ENCODE results near the gene ALPK3. TPM values are rescaled to one million over a fixed set of nuclear protein-coding genes. Genes with fewer than 3 reads are reported as not detected.

The ALPK3 gene
- polyA plus RNA-seq, 1 donor (not counting 4 experiments of a cell fraction or from before 2014, with no cell fraction given) = 0.07 TPM

DNA sequence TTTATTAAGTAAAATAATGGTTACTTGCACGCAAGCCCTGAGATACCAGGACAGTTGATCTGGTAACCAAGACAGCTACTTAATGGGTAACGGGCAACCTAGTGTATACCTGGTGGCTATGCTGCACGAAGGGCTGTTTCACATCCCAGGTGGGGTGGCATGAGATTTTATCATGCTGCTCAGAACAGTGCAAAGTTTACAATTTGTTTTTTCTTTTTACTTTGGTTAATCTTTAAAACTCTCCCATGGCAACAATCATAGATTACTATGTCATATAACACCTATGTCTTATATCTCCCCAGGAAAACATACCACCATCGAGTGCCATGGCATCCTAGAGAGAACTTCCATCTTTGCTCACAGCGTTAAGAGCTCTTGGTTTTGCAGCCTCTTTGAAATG lies 35.1 kb downstream of the ALPK3 start:
- DNase-seq (ENCODE audit: low read depth, low spot score) (no peak), FAIRE-seq (no peak)
- no peak overlapping the region for H2AFZ ChIP-seq (ENCODE audit: control insufficient read depth, low read length)

DNA sequence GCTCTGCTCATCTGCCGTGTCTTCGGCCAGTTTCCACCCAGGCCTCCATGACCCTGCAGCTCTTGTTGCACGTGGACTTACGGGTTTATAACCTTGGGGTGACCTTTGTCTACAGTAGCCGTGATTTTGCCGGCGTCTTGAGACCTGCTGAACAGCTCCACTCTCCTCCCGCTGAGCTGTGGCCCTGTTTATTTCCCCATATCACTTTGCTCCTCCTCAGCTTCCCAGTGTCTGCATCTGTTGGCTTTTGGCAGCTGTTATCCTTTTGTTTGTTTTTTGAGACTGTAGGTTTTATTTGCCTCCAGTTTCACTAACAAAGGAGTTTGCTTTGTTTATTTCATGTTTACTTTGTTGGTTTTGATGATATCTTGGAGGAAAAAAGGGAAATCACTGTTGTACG lies 38.0 kb downstream of the ALPK3 start:
- TF ChIP-seq, protein P1, sequence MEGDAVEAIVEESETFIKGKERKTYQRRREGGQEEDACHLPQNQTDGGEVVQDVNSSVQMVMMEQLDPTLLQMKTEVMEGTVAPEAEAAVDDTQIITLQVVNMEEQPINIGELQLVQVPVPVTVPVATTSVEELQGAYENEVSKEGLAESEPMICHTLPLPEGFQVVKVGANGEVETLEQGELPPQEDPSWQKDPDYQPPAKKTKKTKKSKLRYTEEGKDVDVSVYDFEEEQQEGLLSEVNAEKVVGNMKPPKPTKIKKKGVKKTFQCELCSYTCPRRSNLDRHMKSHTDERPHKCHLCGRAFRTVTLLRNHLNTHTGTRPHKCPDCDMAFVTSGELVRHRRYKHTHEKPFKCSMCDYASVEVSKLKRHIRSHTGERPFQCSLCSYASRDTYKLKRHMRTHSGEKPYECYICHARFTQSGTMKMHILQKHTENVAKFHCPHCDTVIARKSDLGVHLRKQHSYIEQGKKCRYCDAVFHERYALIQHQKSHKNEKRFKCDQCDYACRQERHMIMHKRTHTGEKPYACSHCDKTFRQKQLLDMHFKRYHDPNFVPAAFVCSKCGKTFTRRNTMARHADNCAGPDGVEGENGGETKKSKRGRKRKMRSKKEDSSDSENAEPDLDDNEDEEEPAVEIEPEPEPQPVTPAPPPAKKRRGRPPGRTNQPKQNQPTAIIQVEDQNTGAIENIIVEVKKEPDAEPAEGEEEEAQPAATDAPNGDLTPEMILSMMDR (optimal IDR thresholded peaks at IDR 0.05 in 1 of 3, IDR thresholded peaks at IDR 0.05 in 1 of 3, conservative IDR thresholded peaks at IDR 0.05 in 1 of 3; ENCODE audit: extremely low read depth in 1 of 3, insufficient read depth in 2 of 3, low read length in 3 of 3) = no peak
- TF ChIP-seq EZH2 (IDR thresholded peaks at IDR 0.05; ENCODE audit: low read length) = no peak
- Histone ChIP-seq H3K4me1 (ENCODE audit: control insufficient read depth, extremely low read depth, insufficient read depth, low read length) (peaks cover 16% of the 10 kb centered on the region), H3K9me3 (ENCODE audit: control insufficient read depth, low read depth, low read length) (no peaks in the 10 kb centered on the region), H3K4me3 (ENCODE audit: control insufficient read depth in 2 of 3, extremely low read depth in 1 of 3, insufficient read depth in 2 of 3, low read depth in 1 of 3, low read length in 3 of 3) (no peak overlapping the region), H3K79me2 (ENCODE audit: control insufficient read depth, insufficient read depth, low read length) (no peaks in the 10 kb centered on the region), H3K36me3 (ENCODE audit: control insufficient read depth in 2 of 2, extremely low read depth in 1 of 2, insufficient read depth in 2 of 2, low read length in 2 of 2) (no peaks in the 10 kb centered on the region), H4K20me1 (ENCODE audit: control insufficient read depth, extremely low read depth, insufficient read depth, low read length) (no peaks in the 10 kb centered on the region), H2AFZ (ENCODE audit: control insufficient read depth, low read length) (no peak overlapping the region), H3K27me3 (ENCODE audit: control insufficient read depth, extremely low read depth, insufficient read depth, low read length) (no peaks in the 10 kb centered on the region), H3K9ac (ENCODE audit: control insufficient read depth, extremely low read depth, insufficient read depth, low read length) (no peak overlapping the region), H3K9me1 (ENCODE audit: control insufficient read depth, extremely low read depth, insufficient read depth, low read length) (no peaks in the 10 kb centered on the region), H3K4me2 (ENCODE audit: control insufficient read depth, extremely low read depth, insufficient read depth, low read depth, low read length) (no peak overlapping the region), H3K27ac (ENCODE audit: control insufficient read depth, insufficient read depth, low read length) (no peak overlapping the region)
- no peak for DNase-seq (ENCODE audit: low read depth, low spot score)
- FAIRE-seq = no peak
- dilution Hi-C loops (cut with MboI; ENCODE audit: extremely low pct_ligation_motif_present, low sequenced_read_pairs) = no loop called here

More for the DNA sequence above, 35.1 kb downstream of the ALPK3 start:
- TF ChIP-seq, protein P1 (optimal IDR thresholded peaks at IDR 0.05 in 1 of 3, IDR thresholded peaks at IDR 0.05 in 1 of 3, conservative IDR thresholded peaks at IDR 0.05 in 1 of 3; ENCODE audit: extremely low read depth in 1 of 3, insufficient read depth in 2 of 3, low read length in 3 of 3) = no peak
- Histone ChIP-seq H4K20me1 (ENCODE audit: control insufficient read depth, extremely low read depth, insufficient read depth, low read length) (no peaks in the 10 kb centered on the region), H3K4me3 (ENCODE audit: control insufficient read depth in 2 of 3, extremely low read depth in 1 of 3, insufficient read depth in 2 of 3, low read depth in 1 of 3, low read length in 3 of 3) (no peak overlapping the region), H3K4me2 (ENCODE audit: control insufficient read depth, extremely low read depth, insufficient read depth, low read depth, low read length) (no peak overlapping the region), H3K79me2 (ENCODE audit: control insufficient read depth, insufficient read depth, low read length) (no peaks in the 10 kb centered on the region), H3K27ac (ENCODE audit: control insufficient read depth, insufficient read depth, low read length) (no peak overlapping the region), H3K36me3 (ENCODE audit: control insufficient read depth in 2 of 2, extremely low read depth in 1 of 2, insufficient read depth in 2 of 2, low read length in 2 of 2) (no peaks in the 10 kb centered on the region), H3K9me3 (ENCODE audit: control insufficient read depth, low read depth, low read length) (no peaks in the 10 kb centered on the region), H3K27me3 (ENCODE audit: control insufficient read depth, extremely low read depth, insufficient read depth, low read length) (no peaks in the 10 kb centered on the region), H3K4me1 (ENCODE audit: control insufficient read depth, extremely low read depth, insufficient read depth, low read length) (no peaks in the 10 kb centered on the region), H3K9me1 (ENCODE audit: control insufficient read depth, extremely low read depth, insufficient read depth, low read length) (no peaks in the 10 kb centered on the region), H3K9ac (ENCODE audit: control insufficient read depth, extremely low read depth, insufficient read depth, low read length) (no peak overlapping the region)
- dilution Hi-C loops (cut with MboI; ENCODE audit: extremely low pct_ligation_motif_present, low sequenced_read_pairs) = no loop called here
